H9 (cell line): ENCODE results near the gene ENKUR. TPM values are rescaled to one million over a fixed set of nuclear protein-coding genes. Genes with fewer than 3 reads are reported as not detected.

Experiments used
- DNase-seq: peaks from one replicate; pipeline ENCODE4 v3.0.0-alpha.2; 2017
- H2AFZ ChIP-seq: one replicate; pipeline ENCODE4 v1.6.1; 2013; ENCODE audit warnings: mild to moderate bottlenecking, low read length, control low read depth, moderate library complexity
- H2AK5ac ChIP-seq: 2 replicates; pipeline ENCODE4 v1.6.1; 2013; ENCODE audit warnings: low read length, control low read depth, mixed read lengths; ENCODE audit not compliant: insufficient read length
- H2BK120ac ChIP-seq: one replicate; pipeline ENCODE4 v1.6.1; 2013; ENCODE audit warnings: low read depth, mild to moderate bottlenecking, low read length, control low read depth, inconsistent platforms; ENCODE audit not compliant: poor library complexity, severe bottlenecking
- H2BK12ac ChIP-seq: 2 replicates; pipeline ENCODE4 v1.6.1; 2013; ENCODE audit warnings: low read length, control low read depth, mixed read lengths, low read depth; ENCODE audit not compliant: insufficient read length
- H2BK15ac ChIP-seq: 2 replicates; pipeline ENCODE4 v1.6.1; 2013; ENCODE audit warnings: low read depth, low read length, control low read depth
- H2BK20ac ChIP-seq: one replicate; pipeline ENCODE4 v1.6.1; 2013; ENCODE audit warnings: low read depth, mild to moderate bottlenecking, low read length, control low read depth, inconsistent platforms; ENCODE audit not compliant: poor library complexity, severe bottlenecking
- H2BK5ac ChIP-seq: 2 replicates; pipeline ENCODE4 v1.6.1; 2013; ENCODE audit warnings: low read length, control low read depth, mixed read lengths; ENCODE audit not compliant: insufficient read length
- H3K14ac ChIP-seq: 2 replicates; pipeline ENCODE4 v1.6.1; 2013; ENCODE audit warnings: low read length, control low read depth; ENCODE audit not compliant: insufficient read depth
- H3K18ac ChIP-seq: 2 replicates; pipeline ENCODE4 v1.6.1; 2013; ENCODE audit warnings: low read depth, mild to moderate bottlenecking, mixed read lengths, low read length, control low read depth; ENCODE audit not compliant: insufficient read length
- H3K23ac ChIP-seq: 2 replicates; pipeline ENCODE4 v1.6.1; 2013; ENCODE audit warnings: low read length, control low read depth, mixed read lengths, low read depth; ENCODE audit not compliant: insufficient read length
- H3K23me2 ChIP-seq: 2 replicates; pipeline ENCODE4 v1.6.1; 2013; ENCODE audit warnings: low read depth, mild to moderate bottlenecking, mixed read lengths, low read length, control low read depth; ENCODE audit not compliant: insufficient read length, poor library complexity, severe bottlenecking
- H3K27ac ChIP-seq: 2 replicates; pipeline ENCODE4 v1.5.1; 2013; ENCODE audit warnings: low read length, control low read depth, mixed read lengths, low read depth; ENCODE audit not compliant: insufficient read length
- H3K27me3 ChIP-seq: 2 replicates; pipeline ENCODE4 v1.6.1; 2013; ENCODE audit warnings: low read length, control low read depth, inconsistent platforms; ENCODE audit not compliant: insufficient read depth
- H3K4ac ChIP-seq: 2 replicates; pipeline ENCODE4 v1.6.1; 2013; ENCODE audit warnings: low read depth, mild to moderate bottlenecking, control low read depth, inconsistent platforms, low read length, moderate library complexity
- H3K4me1 ChIP-seq: 2 replicates; pipeline ENCODE4 v1.6.1; 2013; ENCODE audit warnings: low read length, control low read depth, inconsistent platforms; ENCODE audit not compliant: insufficient read depth
- H3K4me2 ChIP-seq: 2 replicates; pipeline ENCODE4 v1.6.1; 2013; ENCODE audit warnings: low read length, control low read depth, mixed read lengths; ENCODE audit not compliant: insufficient read length, insufficient read depth
- H3K56ac ChIP-seq: 2 replicates; pipeline ENCODE4 v1.6.1; 2013; ENCODE audit warnings: low read depth, mild to moderate bottlenecking, mixed read lengths, low read length, control low read depth; ENCODE audit not compliant: insufficient read length
- H3K79me1 ChIP-seq: 2 replicates; pipeline ENCODE4 v1.6.1; 2013; ENCODE audit warnings: low read depth, mild to moderate bottlenecking, moderate library complexity, low read length, control low read depth, inconsistent platforms; ENCODE audit not compliant: insufficient read depth, poor library complexity, severe bottlenecking
- H3K79me2 ChIP-seq: 2 replicates; pipeline ENCODE4 v1.6.1; 2013; ENCODE audit warnings: low read length, control low read depth, inconsistent platforms; ENCODE audit not compliant: insufficient read depth
- H3K9ac ChIP-seq: 2 replicates; pipeline ENCODE4 v1.6.1; 2013; ENCODE audit warnings: low read length, control low read depth, mixed read lengths; ENCODE audit not compliant: insufficient read length; ENCODE audit errors: extremely low read depth
- H3K9me3 ChIP-seq: one replicate; pipeline ENCODE4 v1.6.1; 2013; ENCODE audit warnings: low read depth, low read length, inconsistent platforms; ENCODE audit not compliant: control insufficient read depth
- H3T11ph ChIP-seq: one replicate; pipeline ENCODE4 v1.6.1; 2013; ENCODE audit warnings: mild to moderate bottlenecking, low read length, control low read depth, inconsistent platforms
- H4K20me1 ChIP-seq: one replicate; pipeline ENCODE4 v1.6.1; 2013; ENCODE audit not compliant: control insufficient read depth, insufficient read length, insufficient read depth
- H4K5ac ChIP-seq: 2 replicates; pipeline ENCODE4 v1.6.1; 2013; ENCODE audit warnings: low read depth, mild to moderate bottlenecking, mixed read lengths, low read length, control low read depth; ENCODE audit not compliant: insufficient read length
- H4K8ac ChIP-seq: replicated peaks from 2 replicates; pipeline ENCODE4 v1.6.1; 2013; ENCODE audit warnings: low read length, control low read depth, mixed read lengths, low read depth; ENCODE audit not compliant: insufficient read length
- H4K91ac ChIP-seq: 2 replicates; pipeline ENCODE4 v1.6.1; 2013; ENCODE audit warnings: low read depth, mild to moderate bottlenecking, moderate library complexity, mixed read lengths, low read length, control low read depth; ENCODE audit not compliant: insufficient read length
- H3K27ac Mint-ChIP-seq, 3 experiments: 2 replicates in 2 of 3; 3 replicates in 1 of 3; pipeline ENCODE4 v1.8.0; 2020 to 2021; ENCODE audit warnings: mixed read lengths in 3 of 3, mild to moderate bottlenecking in 1 of 3, moderate library complexity in 1 of 3
- H3K27me3 Mint-ChIP-seq: 2 replicates; pipeline ENCODE4 v1.8.0; 2021; ENCODE audit warnings: low read depth, mild to moderate bottlenecking, moderate library complexity, mixed read lengths
- H3K36me3 Mint-ChIP-seq, 3 experiments: 2 replicates in 2 of 3; 3 replicates in 1 of 3; pipeline ENCODE4 v1.8.0; 2020 to 2021; ENCODE audit warnings: low read depth in 3 of 3, mixed read lengths in 3 of 3; ENCODE audit not compliant: insufficient read depth in 1 of 3
- H3K4me1 Mint-ChIP-seq, 2 experiments: 2 replicates each; pipeline ENCODE4 v1.8.0; 2020; ENCODE audit warnings: mixed read lengths in 2 of 2
- H3K4me3 Mint-ChIP-seq, 2 experiments: 2 replicates in 1 of 2; 3 replicates in 1 of 2; pipeline ENCODE4 v1.8.0; 2020 to 2021; ENCODE audit warnings: mild to moderate bottlenecking in 2 of 2, mixed read lengths in 2 of 2, moderate library complexity in 1 of 2
- H3K9me3 Mint-ChIP-seq, 2 experiments: 2 replicates in 1 of 2; 3 replicates in 1 of 2; pipeline ENCODE4 v1.8.0; 2020; ENCODE audit warnings: mild to moderate bottlenecking in 2 of 2, mixed read lengths in 2 of 2, moderate library complexity in 1 of 2
- CTCF ChIP-seq: fragments of 200-600 bp; sonication (generic); conservative IDR thresholded peaks from 3 replicates; pipeline ENCODE4 v1.8.0; 2021; ENCODE audit warnings: antibody characterized with exemption, mild to moderate bottlenecking
- WGBS: extraction: QIAGEN DNeasy Blood & Tissue Kit; methylation state at CpG from one replicate; pipeline ENCODE4 v1.1.7; 2013; ENCODE audit warnings: missing lambda C conversion rate, low lambda C conversion rate, mixed read lengths; ENCODE audit not compliant: insufficient read length; ENCODE audit errors: extremely low coverage; 5-methylcytosine and 5-hydroxymethylcytosine counted together
- total RNA-seq: library from RNA; stranded (reverse); gene quantifications from 2 replicates; pipeline ENCODE4 v1.2.1, GENCODE V29; 2021

ENKUR gene
- total RNA-seq, 1 experiment from 2014 or later = not detected

- Histone ChIP-seq H2AK5ac (no peak overlapping the region), H4K91ac (no peak overlapping the region), H3K56ac (no peak overlapping the region), H3T11ph (no peak overlapping the region), H2BK5ac (no peak overlapping the region), H2BK20ac (no peak overlapping the region), H2BK15ac (no peak overlapping the region), H3K4me1 (peaks cover 7% of the 10 kb centered on the region), H4K8ac (no peak overlapping the region), H3K23ac (no peak overlapping the region), H3K18ac (no peak overlapping the region), H2AFZ (no peak overlapping the region), H3K79me2 (no peaks in the 10 kb centered on the region), H3K27ac (no peak overlapping the region), H3K23me2 (peaks cover 13% of the 10 kb centered on the region), H3K14ac (no peak overlapping the region), H3K27me3 (no peaks in the 10 kb centered on the region), H4K20me1 (no peaks in the 10 kb centered on the region), H3K9ac (no peak overlapping the region), H2BK12ac (no peak overlapping the region), H3K79me1 (no peaks in the 10 kb centered on the region), H3K9me3 (no peaks in the 10 kb centered on the region), H3K4ac (no peak overlapping the region), H4K5ac (no peak overlapping the region), H3K4me2 (no peak overlapping the region), H2BK120ac (no peak overlapping the region)
- Mint-ChIP-seq H3K4me3 (no peak overlapping the region), H3K9me3 (no peaks in the 10 kb centered on the region; a peak in 3 of 5 replicates), H3K27me3 (no peaks in the 10 kb centered on the region), H3K4me1 (peaks cover 38 to 42% of the 10 kb centered on the region in 2 experiments), H3K36me3 (peaks cover 0 to 2% (median 0%) of the 10 kb centered on the region in 3 experiments; a peak in 1 of 7 replicates), H3K27ac (no peak overlapping the region)
- WGBS = no CpG with 5 or more reads among the region's 3 CpGs
- no peak for TF ChIP-seq CTCF
- no peak for DNase-seq
These were observed 66.3 kb downstream of the ENKUR start for GRCh38 chr10:24949616-24950015.
